ENCODE measurements around the gene MACROD2.

GRCh38 chr20:13947719-13948118 lies 47.6 kb upstream of the MACROD2 start:
- TF ChIP-seq REST (IDR thresholded peaks at IDR 0.05; ENCODE audit: insufficient read depth in 1 of 2, low read depth in 2 of 2, low read length in 2 of 2) (no peak), POLR2AphosphoS5 (IDR thresholded peaks at IDR 0.05; ENCODE audit: low read depth, low read length) (no peak), TAF1 (IDR thresholded peaks at IDR 0.05; ENCODE audit: borderline replicate concordance, insufficient read depth, low read length) (no peak)
